HG03575 (cell line): ENCODE measurements around the gene MTMR2.
A peak's percentile ranks its signal among the peaks of the same experiment; 100 is the strongest.

Experiments used
- ATAC-seq: cut with Tn5 transposase; IDR thresholded peaks from one replicate; pipeline ENCODE4 v1.9.1; 2021; ENCODE audit not compliant: unreplicated experiment, insufficient number of reproducible peaks, low FRiP score; ENCODE audit errors: extremely low read depth

The MTMR2 gene

GRCh38 chr11:95792700-95793099 is 131.2 kb downstream of the MTMR2 start:
- no peak for ATAC-seq

- no peak for ATAC-seq
These were observed 131.7 kb downstream of the MTMR2 start for GRCh38 chr11:95792200-95792599.

GRCh38 chr11:95791709-95792033 is 132.2 kb downstream of the MTMR2 start:
- no peak for ATAC-seq

DNA sequence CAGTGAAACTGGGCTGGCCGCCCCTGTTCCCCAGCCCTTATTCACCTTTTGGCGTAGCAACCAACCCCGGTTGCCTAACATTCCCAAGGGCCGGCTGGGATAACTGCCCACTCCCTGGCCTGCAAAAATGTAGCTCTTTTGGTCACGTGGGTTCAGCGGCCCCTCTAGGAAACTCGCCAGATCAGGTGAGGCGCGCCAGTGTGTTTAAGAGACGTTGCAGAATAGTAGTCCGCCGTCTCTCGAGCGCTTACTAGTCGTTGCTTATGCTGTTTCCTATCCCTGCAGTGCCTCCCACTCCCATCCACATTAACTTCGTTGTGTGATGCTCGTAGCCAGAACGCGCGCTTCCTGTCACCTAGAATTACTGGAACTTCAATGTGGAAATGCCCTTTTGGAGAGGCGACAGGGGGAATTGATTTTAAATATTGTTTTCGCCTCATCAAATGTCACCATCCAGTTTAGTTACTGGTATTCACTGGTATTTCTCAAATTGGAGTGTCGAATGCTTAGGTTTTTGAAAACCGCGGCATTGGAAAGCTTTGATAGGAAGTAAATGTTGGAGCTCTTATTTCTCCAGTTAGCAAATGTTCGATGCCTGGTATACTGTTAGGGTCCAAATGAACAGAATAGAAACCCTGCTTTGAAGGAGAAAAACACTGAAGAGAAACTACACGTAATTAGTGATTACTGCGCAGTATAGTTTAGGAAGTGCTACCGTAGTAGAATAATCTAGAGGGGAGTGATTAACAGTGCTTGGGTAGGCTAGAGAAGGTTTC is 132.8 kb downstream of the MTMR2 start:
- ATAC-seq: no peak

DNA sequence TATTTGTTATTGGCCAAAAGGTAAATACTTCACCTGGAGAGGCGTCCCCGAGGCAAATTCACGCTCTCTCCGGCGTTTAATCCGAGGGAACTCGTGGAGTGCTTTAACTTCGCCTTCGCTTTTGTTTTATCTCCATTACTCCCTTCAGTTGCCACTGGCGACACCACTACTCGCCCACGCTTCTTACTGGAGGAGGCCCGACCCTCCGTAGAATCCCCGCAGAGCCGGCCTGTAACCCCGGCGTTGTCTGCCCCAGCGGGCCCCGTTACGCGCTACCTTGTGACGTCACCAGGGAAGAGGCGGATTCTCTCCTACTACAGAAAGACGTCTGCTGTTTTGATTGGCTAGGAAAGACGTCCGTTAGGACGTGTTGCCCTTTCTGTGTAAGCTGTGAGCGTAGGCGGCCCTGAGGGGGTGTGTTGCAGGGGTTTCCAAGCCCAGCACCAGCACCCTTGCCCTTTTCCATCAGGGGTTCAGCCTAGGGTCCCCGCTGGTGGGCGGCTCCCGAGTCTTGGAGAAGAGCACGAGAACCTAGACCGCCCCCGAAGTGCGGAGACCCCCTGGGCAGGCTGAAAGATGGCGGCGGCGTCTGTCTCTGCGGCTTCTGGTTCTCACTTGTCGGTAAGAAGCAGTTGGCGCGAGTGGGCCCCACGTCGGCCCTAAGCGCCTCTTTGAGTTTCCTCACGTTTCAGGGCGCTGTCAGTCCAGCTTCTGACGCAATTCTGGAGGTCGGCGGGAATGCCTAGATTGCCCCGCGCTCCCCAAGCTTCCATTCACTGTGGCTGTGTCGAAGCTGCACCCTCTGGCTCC is 133.6 kb downstream of the MTMR2 start, which contains the start of gene CEP57:
TSS of gene CEP57 (plus strand) at position 376 of the 810 bp plus-strand sequence. CDS start at position 577, 201 bp downstream.
- peak; percentile 44 for ATAC-seq

GRCh38 chr11:95789506-95790122 is 134.3 kb downstream of the MTMR2 start, which contains the start of gene FAM76B:
Gene FAM76B (minus strand): TSS chr11:95789782. CDS start chr11:95789478, 304 bp downstream.
- ATAC-seq: peak; percentile 46

- ATAC-seq: no peak
These were observed 134.9 kb downstream of the MTMR2 start for GRCh38 chr11:95788921-95789505.
